Colon (tissue), 2 donors: ENCODE results near the gene TDRD5.

Source experiments
- FAIRE-seq: peaks from 2 replicates; lab custom pipeline; 2012; peaks lifted over from hg19 to GRCh38; lab: Jason Lieb, UNC
- donor health status: control.
- donor health status: control.

The TDRD5 gene, protein sequence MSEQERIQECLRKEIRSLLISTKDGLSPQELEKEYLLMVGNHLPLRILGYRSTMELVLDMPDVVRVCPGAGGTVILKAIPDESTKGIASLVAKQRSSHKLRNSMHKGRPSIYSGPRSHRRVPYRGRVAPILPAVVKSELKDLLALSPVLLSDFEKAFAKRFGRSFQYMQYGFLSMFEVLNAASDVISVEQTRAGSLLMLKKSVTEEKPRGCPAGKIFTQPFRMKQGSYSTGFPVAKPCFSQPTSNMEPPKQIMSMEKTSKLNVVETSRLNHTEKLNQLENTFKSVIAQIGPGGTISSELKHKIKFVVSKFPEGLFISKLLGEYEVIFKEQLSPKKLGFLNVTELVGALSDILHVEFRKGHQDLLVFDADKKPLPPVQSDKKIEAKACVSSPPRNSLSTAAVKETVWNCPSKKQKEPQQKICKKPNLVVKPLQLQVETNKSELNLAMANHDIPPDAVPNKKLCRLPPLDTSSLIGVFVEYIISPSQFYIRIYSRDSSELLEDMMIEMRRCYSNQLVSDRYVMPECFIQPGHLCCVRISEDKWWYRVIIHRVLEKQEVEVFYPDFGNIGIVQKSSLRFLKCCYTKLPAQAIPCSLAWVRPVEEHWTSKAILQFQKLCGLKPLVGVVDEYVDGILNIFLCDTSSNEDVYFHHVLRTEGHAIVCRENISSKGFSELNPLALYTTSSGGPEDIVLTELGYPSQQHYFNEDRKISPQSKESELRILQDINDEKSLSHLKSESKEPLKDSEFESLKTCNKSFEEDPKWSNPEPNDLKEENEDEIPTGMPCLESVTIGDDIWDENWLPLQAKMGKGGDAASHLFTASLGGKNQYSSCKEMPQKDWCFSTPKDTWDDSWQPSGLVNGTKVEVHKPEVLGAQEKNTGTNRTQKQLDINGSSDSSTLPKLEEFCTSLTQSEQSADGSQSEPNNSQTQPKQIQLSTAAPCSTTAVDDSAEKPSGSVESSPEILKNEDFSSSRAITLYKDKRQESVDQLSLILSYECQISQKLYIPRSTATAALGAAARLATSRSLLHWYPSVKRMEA

DNA sequence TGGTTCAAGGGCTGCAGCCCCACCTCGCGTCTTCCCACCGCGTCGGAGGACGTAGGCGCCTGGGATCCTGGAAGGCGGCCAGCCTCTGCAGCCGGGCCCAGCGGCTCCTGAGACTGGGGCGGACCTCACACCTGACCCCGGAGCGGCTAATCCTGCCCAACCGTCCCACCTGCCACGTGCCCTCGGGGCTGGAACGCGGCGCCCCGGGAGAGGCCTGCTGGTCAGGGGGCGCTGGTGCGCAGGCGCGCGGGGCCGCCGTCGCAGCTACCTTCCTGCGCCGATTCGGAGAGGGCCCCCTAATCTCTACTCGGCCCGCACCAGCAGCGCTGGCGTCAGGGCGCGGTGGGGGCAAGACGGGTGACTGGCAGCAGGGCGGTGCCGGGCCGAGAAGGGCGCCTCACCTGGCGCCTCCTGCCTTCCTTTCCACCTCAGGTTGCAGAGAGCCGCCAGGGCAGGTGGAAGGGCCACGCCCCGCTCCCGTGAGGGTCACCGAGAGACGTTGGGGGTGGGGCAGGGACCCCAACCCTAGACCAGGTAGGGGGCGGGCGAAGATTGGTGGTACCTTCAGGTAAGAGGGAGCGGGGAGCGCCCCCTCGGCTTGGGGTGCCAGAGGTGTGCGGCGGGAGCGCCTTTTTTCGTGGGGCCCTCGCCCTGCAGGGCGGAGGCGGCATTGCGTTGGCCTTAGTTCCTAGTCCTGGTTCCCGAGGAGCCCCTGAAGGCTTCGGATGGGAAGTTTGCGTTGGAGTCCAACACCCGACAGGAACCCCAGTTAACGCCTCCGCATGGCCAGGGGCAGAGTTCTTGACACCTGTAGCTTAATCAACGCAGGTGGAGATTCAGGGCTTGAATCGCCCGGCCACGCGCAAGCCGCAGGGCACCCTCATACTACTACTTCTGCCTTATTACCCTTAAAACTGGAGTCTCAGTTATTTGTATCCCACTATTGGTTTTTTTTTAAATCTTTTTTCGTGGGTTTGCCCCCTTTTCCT, at the start of gene TDRD5:
Gene TDRD5, plus strand, starts transcription at position 241 of the 989 bp plus-strand sequence. CDS start 784 bp downstream, outside the sequence.
- no peak for FAIRE-seq

DNA sequence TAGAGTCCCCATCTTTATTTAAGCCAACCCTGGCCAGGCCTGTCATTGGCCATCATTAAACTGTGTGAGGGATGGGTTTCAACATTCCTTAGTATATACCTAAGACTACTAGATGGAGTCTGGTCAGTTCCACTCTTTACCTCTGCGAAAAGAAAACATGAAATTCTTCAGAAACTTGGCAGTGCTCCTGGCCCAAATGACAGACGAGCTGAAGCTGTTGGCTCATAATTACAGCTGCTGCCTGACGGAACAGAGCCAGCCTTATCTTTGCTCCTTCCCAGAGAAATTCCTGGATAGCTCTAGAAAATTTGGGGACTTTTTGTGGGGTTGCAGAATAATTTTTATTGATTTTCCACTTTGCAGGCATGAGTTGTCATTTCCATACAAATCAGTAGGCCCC, 46.3 kb upstream of the TDRD5 start:
- FAIRE-seq: no peak

DNA sequence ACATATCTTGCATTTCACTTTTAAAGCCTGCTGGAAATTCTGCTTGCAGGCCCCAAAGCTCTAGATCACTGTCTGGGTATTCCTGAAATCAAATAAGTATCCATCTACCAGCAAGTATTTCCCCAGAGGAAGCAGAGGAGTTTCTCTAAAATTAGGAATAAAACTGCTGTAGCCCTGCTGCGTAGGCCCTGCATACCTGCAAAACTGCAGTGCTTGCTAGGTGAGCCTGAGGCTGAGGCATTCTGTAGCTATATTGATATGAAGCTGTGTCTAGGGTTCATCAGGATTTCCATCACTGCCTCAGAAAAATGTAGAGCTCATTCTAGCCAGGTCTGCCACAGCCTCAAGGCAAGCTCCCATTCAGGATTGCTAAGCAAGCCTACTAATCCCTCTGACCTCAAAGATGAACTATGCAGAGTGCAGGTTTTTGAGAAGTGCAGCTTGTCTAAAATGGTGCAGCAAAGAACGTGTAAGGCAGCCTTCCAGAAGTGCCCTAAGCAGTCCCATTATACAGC, 44.6 kb upstream of the TDRD5 start:
- no peak for FAIRE-seq

DNA sequence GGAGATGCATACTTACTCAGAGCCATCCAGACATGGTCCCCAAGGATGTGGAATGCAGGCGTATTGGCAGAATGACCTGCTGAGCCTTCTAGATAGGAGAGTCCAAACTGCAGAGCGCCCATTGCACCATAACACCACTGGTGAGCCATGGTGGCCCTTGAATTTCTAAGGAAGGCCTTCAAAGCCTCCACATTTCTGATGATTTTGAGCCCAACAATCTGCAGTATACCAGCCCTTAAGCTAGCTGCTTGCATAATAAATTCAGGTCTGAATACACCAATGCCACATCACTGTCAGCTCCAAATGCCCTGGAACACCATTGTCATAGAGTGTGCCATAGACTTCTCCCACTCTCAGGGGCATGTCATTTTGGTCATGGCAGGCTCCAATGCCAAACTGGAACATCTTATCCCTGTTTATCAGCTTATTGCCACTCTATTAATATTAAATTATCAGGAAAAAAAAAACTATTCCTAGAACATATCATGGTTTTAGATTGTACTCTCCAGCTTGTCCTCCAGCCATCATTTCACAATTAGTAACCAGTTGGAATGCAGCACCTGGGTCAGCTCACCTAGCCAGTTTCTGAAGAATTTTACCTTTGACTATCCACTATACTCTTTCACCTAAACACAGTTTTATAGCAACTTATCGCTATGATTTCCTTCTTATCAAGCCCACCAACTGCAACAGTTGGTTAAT, 42.8 kb upstream of the TDRD5 start:
- no peak for FAIRE-seq

GRCh38 chr1:179549368-179549700, 42.3 kb upstream of the TDRD5 start:
- no peak for FAIRE-seq

DNA sequence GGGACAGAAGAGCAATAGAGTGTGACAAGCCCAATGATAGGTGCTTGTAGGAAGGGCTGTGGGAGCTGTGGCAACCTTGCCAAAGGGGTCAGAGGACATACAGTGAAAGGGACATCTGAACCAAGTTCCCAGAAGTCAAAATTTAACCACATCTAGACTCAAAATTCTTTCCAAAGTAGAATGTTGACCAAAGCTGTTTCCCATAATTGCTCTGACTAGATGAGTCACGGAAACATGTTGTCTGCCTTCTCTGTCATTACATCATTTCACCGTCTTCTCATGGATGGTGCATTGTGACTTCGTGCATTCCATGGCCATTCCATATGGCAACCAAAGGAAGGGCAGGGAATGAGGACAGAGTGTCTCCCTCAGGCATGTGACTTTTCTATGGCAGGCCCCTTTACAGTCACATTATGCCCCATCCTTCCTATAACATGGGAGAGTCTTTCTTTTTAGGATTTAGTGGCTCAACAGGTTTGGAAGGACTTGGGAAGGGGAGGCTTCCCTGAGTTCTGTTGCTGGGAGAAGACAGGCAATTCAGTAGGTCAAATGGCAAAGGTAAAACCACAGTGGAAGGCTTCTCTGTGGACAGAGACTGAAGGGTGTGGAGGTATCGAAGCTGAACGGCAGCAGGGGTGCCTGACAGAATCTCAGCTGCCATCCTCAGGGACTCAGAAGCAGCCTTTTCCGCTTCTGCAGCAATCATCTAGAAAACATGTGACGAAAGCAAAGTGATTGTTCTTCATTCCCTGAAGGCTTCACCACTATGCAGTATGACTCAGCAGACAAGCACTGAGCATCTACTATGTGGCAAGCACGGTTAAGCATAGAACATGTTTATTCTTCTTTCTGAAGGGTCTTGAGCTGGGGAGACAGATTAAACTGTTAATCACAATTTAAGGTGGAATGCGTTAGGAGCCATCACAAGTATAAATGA, 40.6 kb upstream of the TDRD5 start:
- no peak for FAIRE-seq

GRCh38 chr1:179554427-179554826, 37.2 kb upstream of the TDRD5 start:
- no peak for FAIRE-seq

- FAIRE-seq: no peak
Observed at GRCh38 chr1:179558078-179558477, 33.6 kb upstream of the TDRD5 start.

DNA sequence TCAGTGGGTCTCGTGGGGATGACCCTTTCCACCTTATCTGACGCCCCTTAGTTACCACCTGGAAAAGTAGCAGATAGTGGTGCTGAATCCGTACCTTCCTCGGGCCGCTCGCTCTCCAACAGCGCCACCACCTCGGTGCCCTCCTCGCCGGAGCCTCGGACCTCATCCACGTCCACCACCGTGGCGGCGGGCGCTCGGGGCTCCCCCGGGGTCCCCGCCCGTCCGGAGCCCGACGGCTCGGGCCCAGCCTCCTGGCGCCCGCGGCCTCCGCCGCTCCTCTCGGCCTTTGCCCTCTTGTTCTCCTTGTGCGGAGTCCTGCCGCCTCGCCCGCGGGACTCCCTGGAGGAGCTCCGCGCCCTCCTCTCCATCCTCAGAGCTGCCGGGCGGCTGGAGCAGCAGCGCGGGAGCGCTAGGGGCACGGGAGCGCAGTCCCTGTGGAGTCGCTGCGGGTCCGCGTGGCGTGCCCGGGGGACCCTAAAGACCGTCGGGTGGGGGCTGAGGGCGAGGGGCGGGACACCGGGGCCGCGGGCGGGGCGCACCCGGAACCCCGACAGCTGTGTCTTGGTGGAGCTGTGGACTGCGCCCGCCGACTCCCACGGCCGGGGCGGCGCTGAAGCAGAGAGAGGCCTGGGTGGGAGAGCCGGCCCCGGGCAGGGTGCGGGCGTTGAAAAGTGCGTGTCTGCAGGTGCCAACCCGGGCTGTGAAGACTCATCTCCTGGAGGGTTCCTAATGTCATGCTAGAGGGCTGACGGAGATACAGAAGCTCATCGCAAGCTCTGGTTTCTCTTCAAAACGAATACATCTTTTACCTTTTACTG, 15.9 kb upstream of the TDRD5 start, which contains the start of gene NPHS2:
Gene NPHS2, minus strand, starts transcription at position 452 of the 818 bp plus-strand sequence. Its CDS starts 84 bp downstream, at position 368.
- no peak for FAIRE-seq

GRCh38 chr1:179576509-179576908, 15.1 kb upstream of the TDRD5 start:
- no peak for FAIRE-seq

GRCh38 chr1:179583771-179584320, 7.8 kb upstream of the TDRD5 start:
- no peak for FAIRE-seq

DNA sequence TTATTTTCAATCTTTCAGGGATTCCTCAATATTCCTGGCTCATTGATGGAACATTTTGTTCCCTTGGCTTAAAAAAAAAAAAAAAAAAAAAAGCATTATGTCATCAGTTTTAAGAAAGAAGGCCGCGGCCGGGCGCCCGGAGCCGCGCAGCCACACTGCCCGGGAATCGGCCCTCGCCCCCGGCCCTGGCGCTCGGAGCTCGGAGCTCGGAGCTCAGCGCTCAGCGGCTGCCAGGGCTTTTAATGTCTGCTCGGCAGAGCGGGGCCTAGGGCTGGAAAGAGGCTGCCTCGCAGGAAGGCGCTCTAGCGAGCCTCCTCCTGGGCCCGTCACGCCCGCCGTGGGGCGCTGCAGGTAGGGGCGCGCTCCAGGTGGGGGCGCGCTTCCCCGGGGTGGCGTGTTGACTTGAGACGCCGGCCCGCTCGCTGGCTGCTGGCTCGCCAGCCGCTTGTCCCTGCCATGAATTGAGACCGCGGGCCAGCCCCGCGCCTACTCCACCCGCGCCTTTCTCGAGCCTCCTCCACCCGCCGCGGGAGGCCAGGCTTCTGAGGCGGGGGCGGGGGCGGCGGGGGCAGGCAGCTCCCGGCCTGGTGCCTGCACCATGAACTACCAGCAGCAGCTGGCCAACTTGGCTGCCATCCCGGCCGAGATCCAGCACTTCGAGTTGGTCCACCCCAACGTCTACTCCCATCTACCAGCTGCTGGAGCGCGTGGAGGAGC, 5.4 kb upstream of the TDRD5 start:
- no peak for FAIRE-seq

DNA sequence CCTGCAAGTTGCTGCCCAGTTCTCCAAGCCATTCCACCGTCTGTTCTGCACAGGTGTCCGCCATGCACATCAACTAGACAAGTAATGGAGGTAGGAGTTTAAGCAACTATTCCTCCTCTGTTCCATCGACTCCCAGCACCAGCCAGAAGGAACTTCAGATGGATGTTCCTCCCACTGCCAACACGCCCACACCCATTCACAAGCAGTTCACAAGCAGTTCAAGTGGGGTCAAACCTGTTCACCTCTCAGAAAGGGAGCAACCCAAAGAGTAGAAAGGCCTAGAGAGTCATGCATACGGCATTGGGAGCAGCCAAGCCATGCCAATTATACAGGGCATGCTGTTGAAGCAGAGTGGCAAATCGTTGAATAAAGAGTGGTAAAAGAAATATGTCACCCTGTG, 4.3 kb upstream of the TDRD5 start:
- FAIRE-seq: no peak

GRCh38 chr1:179588425-179589024, 3.1 kb upstream of the TDRD5 start:
- FAIRE-seq: no peak

- no peak for FAIRE-seq
Observed at GRCh38 chr1:179589509-179589908, 2.1 kb upstream of the TDRD5 start.

- FAIRE-seq: no peak
Observed at GRCh38 chr1:179590671-179591070, 961 bp upstream of the TDRD5 start.

- no peak for FAIRE-seq
Observed at GRCh38 chr1:179591253-179591591, 410 bp upstream of the TDRD5 start.
